HL-60 (cell line): ENCODE data around the gene RNGTT.

Source experiments
- DNase-seq, 2 experiments: peaks; one replicate each; pipeline ENCODE4 v3.0.0-alpha.2; 2010 to 2020; ENCODE audit warnings: low read depth in 1 of 2, low spot score in 1 of 2
- H3K27ac ChIP-seq: fragments of 250-450 bp; sonication (Bioruptor Pico); replicated peaks from 2 replicates; pipeline ENCODE4 v1.5.1; 2020; ENCODE audit warnings: mild to moderate bottlenecking, moderate library complexity
- H3K27me3 ChIP-seq: fragments of 250-450 bp; sonication (Bioruptor Pico); 2 replicates; pipeline ENCODE4 v1.5.1; 2021; ENCODE audit warnings: mild to moderate bottlenecking, moderate library complexity; ENCODE audit not compliant: insufficient read depth, poor library complexity, severe bottlenecking
- H3K4me3 ChIP-seq: replicated peaks from 2 replicates; pipeline ENCODE4 v1.5.1; 2011; ENCODE audit warnings: mild to moderate bottlenecking, control low read depth, low read length; ENCODE audit not compliant: insufficient read depth
- GABPA ChIP-seq: IDR thresholded peaks from 2 replicates; pipeline ENCODE4 v1.6.1; 2012; ENCODE audit warnings: low read depth
- POLR2AphosphoS5 ChIP-seq: IDR thresholded peaks from 2 replicates; pipeline ENCODE4 v1.6.1; 2012; ENCODE audit warnings: low read depth
- SPI1 ChIP-seq: IDR thresholded peaks from 2 replicates; pipeline ENCODE4 v1.6.1; 2012; ENCODE audit warnings: low read depth, mild to moderate bottlenecking, borderline replicate concordance
- TF ChIP-seq, protein P1 (sequence below): IDR thresholded peaks from one replicate; pipeline ENCODE4 v1.5.1; 2011; ENCODE audit warnings: low read length, control low read depth, inconsistent platforms; ENCODE audit not compliant: insufficient read depth
- TF ChIP-seq, protein P2 (sequence below): IDR thresholded peaks from 2 replicates; pipeline ENCODE4 v1.6.1; 2012; ENCODE audit warnings: low read depth; ENCODE audit not compliant: insufficient replicate concordance

RNGTT gene

DNA sequence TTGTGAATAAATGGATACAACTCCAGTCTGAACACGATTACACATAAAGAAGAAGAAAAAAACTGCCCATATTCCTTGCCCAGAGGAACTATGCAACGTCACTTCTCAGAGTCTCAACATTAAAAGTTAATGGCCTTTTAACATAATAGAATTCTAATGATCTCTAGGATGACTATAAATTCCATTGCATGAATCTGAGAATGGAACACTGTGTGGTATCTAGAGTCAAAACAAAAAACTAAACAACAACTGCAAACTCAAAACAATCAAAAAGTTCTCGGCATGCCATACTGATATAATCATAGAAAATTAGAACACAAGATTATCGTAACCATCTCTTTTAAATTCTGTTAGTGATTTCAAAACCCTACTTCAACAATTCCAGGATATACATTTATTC is 283.6 kb downstream of the RNGTT start:
- H3K27me3 ChIP-seq, result no peaks in the 10 kb centered on the region
- no peak overlapping the region for H3K27ac ChIP-seq
- TF ChIP-seq SPI1 (no peak), POLR2AphosphoS5 (no peak), GABPA (no peak)
- TF ChIP-seq, protein P1, sequence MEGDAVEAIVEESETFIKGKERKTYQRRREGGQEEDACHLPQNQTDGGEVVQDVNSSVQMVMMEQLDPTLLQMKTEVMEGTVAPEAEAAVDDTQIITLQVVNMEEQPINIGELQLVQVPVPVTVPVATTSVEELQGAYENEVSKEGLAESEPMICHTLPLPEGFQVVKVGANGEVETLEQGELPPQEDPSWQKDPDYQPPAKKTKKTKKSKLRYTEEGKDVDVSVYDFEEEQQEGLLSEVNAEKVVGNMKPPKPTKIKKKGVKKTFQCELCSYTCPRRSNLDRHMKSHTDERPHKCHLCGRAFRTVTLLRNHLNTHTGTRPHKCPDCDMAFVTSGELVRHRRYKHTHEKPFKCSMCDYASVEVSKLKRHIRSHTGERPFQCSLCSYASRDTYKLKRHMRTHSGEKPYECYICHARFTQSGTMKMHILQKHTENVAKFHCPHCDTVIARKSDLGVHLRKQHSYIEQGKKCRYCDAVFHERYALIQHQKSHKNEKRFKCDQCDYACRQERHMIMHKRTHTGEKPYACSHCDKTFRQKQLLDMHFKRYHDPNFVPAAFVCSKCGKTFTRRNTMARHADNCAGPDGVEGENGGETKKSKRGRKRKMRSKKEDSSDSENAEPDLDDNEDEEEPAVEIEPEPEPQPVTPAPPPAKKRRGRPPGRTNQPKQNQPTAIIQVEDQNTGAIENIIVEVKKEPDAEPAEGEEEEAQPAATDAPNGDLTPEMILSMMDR, result no peak
- TF ChIP-seq, protein P2, sequence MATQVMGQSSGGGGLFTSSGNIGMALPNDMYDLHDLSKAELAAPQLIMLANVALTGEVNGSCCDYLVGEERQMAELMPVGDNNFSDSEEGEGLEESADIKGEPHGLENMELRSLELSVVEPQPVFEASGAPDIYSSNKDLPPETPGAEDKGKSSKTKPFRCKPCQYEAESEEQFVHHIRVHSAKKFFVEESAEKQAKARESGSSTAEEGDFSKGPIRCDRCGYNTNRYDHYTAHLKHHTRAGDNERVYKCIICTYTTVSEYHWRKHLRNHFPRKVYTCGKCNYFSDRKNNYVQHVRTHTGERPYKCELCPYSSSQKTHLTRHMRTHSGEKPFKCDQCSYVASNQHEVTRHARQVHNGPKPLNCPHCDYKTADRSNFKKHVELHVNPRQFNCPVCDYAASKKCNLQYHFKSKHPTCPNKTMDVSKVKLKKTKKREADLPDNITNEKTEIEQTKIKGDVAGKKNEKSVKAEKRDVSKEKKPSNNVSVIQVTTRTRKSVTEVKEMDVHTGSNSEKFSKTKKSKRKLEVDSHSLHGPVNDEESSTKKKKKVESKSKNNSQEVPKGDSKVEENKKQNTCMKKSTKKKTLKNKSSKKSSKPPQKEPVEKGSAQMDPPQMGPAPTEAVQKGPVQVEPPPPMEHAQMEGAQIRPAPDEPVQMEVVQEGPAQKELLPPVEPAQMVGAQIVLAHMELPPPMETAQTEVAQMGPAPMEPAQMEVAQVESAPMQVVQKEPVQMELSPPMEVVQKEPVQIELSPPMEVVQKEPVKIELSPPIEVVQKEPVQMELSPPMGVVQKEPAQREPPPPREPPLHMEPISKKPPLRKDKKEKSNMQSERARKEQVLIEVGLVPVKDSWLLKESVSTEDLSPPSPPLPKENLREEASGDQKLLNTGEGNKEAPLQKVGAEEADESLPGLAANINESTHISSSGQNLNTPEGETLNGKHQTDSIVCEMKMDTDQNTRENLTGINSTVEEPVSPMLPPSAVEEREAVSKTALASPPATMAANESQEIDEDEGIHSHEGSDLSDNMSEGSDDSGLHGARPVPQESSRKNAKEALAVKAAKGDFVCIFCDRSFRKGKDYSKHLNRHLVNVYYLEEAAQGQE, result no peak
- H3K4me3 ChIP-seq, result no peak overlapping the region
- DNase-seq, result no peak

DNA sequence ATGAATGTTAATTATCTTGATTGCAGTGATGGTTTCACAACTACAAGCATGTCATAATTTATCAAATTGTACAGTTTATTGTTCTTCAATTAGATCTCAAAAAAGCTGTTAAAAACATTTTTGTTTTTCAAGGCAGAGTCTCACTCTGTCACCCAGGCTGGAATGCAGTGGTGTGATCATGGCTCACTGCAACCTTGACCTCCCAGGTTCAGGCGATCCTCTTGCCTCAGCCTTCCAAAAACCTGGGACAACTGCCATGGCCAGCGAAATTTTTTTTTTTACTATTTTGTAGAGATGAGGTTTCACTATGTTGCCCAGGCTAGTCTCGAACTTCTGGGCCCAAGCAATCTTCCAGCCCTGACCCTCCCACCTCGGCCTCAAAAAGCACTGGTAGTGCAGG is 286.1 kb downstream of the RNGTT start:
- H3K27me3 ChIP-seq, result no peaks in the 10 kb centered on the region
- DNase-seq, result no peak
- no peak overlapping the region for H3K27ac ChIP-seq
- H3K4me3 ChIP-seq, result no peak overlapping the region
- no peak for TF ChIP-seq POLR2AphosphoS5
- TF ChIP-seq SPI1, result no peak
- TF ChIP-seq, protein P2, result no peak
- TF ChIP-seq GABPA, result no peak
- TF ChIP-seq, protein P1, result no peak

DNA sequence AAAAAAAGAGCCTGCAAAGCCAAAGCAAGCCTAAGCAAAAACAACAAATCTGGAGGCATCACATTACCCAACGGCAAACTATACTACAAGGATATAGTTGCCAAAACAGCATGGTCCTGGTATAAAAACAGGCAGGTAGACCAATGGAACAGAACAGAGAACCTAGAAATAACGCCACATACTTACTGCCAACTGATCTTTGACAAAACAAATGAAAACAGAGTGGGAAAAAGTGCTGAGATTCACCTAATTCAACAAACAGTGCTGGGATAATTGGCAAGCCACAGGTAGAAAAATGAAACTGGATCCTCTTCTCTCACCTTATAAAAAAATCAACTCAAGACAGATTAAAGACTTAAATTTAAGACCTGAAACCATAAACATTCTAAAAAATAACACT is 291.8 kb downstream of the RNGTT start:
- Histone ChIP-seq H3K27ac (no peak overlapping the region), H3K27me3 (no peaks in the 10 kb centered on the region), H3K4me3 (no peak overlapping the region)
- TF ChIP-seq, protein P1, result no peak
- TF ChIP-seq SPI1 (no peak), POLR2AphosphoS5 (no peak), GABPA (no peak)
- TF ChIP-seq, protein P2, result no peak
- no peak for DNase-seq
